Measurements from ENCODE around the gene SDK2. TPM values are rescaled to one million over a fixed set of nuclear protein-coding genes. Genes with fewer than 3 reads are reported as not detected.
A peak's percentile ranks its signal among the peaks of the same experiment; 100 is the strongest.

SDK2 gene
- total and polyA plus RNA-seq, 9 of the 15 experiments (the other 6 are each of a cell fraction or from before 2014, with no cell fraction given): 0.04 TPM; not detected in 8

DNA sequence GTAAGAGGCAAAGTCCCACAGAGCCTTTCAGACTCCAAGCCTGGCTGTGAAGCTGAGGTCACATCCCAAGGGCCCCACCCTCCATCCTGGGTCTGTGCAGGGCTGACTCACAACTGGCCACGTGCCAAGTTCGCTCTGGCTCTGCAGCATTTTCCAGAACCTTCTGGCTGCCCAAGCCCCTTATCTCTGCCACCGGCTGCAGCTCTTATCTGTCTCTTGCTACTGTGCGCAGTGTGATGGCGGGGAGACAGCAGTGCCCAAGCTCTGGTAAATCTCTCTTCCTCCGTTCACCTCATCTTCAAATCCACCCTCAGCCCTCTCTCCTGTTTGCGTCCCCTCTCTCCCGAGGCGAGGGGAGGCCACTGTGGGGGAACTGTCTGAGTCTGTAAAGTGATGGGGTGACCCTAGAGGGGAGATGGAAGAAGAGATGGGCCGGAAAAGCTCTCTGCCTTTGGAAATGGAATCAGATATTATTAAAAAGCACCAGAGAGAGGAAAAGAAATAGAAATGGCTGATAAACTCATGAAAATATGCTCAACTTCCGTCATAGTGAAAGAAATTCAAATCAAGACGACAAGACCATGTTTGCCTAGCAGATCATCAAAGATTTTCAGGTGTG, 169.8 kb downstream of the SDK2 start (continued):
- no peak for TF ChIP-seq KAT7 (CRISPR knock-in tag; IDR thresholded peaks at IDR 0.05; ENCODE audit: borderline replicate concordance)
- peak in 1 of 2 experiments; percentile 61; a peak in 1 of 4 replicates for TF ChIP-seq TEAD1 (CRISPR knock-in tag; IDR thresholded peaks at IDR 0.05)
- TF ChIP-seq SPI1 (IDR thresholded peaks at IDR 0.05; ENCODE audit: borderline replicate concordance, low read depth, low read length): no peak
- 0 out of 2 replicates have a peak, but pooled peaks have one; percentile 29 for TF ChIP-seq ZKSCAN8 (CRISPR knock-in tag; IDR thresholded peaks at IDR 0.05)
- TF ChIP-seq, protein P1, sequence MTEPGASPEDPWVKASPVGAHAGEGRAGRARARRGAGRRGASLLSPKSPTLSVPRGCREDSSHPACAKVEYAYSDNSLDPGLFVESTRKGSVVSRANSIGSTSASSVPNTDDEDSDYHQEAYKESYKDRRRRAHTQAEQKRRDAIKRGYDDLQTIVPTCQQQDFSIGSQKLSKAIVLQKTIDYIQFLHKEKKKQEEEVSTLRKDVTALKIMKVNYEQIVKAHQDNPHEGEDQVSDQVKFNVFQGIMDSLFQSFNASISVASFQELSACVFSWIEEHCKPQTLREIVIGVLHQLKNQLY (CRISPR knock-in tag; conservative IDR thresholded peaks at IDR 0.05): 0 out of 4 replicates have a peak, but pooled peaks of 1 of the 2 experiments have one; percentile 14
- TF ChIP-seq ZNF316 (IDR thresholded peaks at IDR 0.05): no peak
- TF ChIP-seq E2F4 (CRISPR knock-in tag; IDR thresholded peaks at IDR 0.05; ENCODE audit: low read depth): no peak
- TF ChIP-seq HDAC3 (IDR thresholded peaks at IDR 0.05; ENCODE audit: borderline replicate concordance, partially characterized antibody): peak; percentile 84
- TF ChIP-seq, protein P2, sequence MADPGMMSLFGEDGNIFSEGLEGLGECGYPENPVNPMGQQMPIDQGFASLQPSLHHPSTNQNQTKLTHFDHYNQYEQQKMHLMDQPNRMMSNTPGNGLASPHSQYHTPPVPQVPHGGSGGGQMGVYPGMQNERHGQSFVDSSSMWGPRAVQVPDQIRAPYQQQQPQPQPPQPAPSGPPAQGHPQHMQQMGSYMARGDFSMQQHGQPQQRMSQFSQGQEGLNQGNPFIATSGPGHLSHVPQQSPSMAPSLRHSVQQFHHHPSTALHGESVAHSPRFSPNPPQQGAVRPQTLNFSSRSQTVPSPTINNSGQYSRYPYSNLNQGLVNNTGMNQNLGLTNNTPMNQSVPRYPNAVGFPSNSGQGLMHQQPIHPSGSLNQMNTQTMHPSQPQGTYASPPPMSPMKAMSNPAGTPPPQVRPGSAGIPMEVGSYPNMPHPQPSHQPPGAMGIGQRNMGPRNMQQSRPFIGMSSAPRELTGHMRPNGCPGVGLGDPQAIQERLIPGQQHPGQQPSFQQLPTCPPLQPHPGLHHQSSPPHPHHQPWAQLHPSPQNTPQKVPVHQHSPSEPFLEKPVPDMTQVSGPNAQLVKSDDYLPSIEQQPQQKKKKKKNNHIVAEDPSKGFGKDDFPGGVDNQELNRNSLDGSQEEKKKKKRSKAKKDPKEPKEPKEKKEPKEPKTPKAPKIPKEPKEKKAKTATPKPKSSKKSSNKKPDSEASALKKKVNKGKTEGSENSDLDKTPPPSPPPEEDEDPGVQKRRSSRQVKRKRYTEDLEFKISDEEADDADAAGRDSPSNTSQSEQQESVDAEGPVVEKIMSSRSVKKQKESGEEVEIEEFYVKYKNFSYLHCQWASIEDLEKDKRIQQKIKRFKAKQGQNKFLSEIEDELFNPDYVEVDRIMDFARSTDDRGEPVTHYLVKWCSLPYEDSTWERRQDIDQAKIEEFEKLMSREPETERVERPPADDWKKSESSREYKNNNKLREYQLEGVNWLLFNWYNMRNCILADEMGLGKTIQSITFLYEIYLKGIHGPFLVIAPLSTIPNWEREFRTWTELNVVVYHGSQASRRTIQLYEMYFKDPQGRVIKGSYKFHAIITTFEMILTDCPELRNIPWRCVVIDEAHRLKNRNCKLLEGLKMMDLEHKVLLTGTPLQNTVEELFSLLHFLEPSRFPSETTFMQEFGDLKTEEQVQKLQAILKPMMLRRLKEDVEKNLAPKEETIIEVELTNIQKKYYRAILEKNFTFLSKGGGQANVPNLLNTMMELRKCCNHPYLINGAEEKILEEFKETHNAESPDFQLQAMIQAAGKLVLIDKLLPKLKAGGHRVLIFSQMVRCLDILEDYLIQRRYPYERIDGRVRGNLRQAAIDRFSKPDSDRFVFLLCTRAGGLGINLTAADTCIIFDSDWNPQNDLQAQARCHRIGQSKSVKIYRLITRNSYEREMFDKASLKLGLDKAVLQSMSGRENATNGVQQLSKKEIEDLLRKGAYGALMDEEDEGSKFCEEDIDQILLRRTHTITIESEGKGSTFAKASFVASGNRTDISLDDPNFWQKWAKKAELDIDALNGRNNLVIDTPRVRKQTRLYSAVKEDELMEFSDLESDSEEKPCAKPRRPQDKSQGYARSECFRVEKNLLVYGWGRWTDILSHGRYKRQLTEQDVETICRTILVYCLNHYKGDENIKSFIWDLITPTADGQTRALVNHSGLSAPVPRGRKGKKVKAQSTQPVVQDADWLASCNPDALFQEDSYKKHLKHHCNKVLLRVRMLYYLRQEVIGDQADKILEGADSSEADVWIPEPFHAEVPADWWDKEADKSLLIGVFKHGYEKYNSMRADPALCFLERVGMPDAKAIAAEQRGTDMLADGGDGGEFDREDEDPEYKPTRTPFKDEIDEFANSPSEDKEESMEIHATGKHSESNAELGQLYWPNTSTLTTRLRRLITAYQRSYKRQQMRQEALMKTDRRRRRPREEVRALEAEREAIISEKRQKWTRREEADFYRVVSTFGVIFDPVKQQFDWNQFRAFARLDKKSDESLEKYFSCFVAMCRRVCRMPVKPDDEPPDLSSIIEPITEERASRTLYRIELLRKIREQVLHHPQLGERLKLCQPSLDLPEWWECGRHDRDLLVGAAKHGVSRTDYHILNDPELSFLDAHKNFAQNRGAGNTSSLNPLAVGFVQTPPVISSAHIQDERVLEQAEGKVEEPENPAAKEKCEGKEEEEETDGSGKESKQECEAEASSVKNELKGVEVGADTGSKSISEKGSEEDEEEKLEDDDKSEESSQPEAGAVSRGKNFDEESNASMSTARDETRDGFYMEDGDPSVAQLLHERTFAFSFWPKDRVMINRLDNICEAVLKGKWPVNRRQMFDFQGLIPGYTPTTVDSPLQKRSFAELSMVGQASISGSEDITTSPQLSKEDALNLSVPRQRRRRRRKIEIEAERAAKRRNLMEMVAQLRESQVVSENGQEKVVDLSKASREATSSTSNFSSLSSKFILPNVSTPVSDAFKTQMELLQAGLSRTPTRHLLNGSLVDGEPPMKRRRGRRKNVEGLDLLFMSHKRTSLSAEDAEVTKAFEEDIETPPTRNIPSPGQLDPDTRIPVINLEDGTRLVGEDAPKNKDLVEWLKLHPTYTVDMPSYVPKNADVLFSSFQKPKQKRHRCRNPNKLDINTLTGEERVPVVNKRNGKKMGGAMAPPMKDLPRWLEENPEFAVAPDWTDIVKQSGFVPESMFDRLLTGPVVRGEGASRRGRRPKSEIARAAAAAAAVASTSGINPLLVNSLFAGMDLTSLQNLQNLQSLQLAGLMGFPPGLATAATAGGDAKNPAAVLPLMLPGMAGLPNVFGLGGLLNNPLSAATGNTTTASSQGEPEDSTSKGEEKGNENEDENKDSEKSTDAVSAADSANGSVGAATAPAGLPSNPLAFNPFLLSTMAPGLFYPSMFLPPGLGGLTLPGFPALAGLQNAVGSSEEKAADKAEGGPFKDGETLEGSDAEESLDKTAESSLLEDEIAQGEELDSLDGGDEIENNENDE (IDR thresholded peaks at IDR 0.05; ENCODE audit: low read depth, low read length): no peak
- TF ChIP-seq CREM (IDR thresholded peaks at IDR 0.05; ENCODE audit: low read depth): peak; percentile 73
- TF ChIP-seq STAT5A (IDR thresholded peaks at IDR 0.05; ENCODE audit: borderline replicate concordance, low read length): peak; percentile 81
- TF ChIP-seq TRIM24 (IDR thresholded peaks at IDR 0.05): peak; percentile 88 to 92
- no peak for TF ChIP-seq KHSRP (IDR thresholded peaks at IDR 0.05)

Measured in K562 (cell line).